Central memory CD8-positive, alpha-beta T cell (primary cell): ENCODE measurements around the gene LRRC39.

Experiments
- ATAC-seq: fragments of 150-1000 bp; cut with Tn5 transposase; replicated peaks from 2 replicates; pipeline ENCODE4 v1.10.0; 2022; ENCODE audit warnings: mild to moderate bottlenecking, moderate FRiP score, moderate number of reproducible peaks; ENCODE audit not compliant: poor library complexity, severe bottlenecking; ENCODE audit errors: extremely low read depth
- DNase-seq, 2 donors: peaks; one replicate each; pipeline ENCODE4 v3.0.0; 2021; ENCODE audit warnings: low spot score in 2 of 2
- H3K27ac Mint-ChIP-seq: one replicate; pipeline ENCODE4 v1.8.0; 2022; ENCODE audit warnings: low read depth, mild to moderate bottlenecking, moderate library complexity, mixed read lengths
- H3K27me3 Mint-ChIP-seq: one replicate; pipeline ENCODE4 v1.8.0; 2022; ENCODE audit warnings: mixed read lengths
- H3K36me3 Mint-ChIP-seq: one replicate; pipeline ENCODE4 v1.8.0; 2022; ENCODE audit warnings: mild to moderate bottlenecking, moderate library complexity, mixed read lengths; ENCODE audit not compliant: insufficient read depth
- H3K4me1 Mint-ChIP-seq: one replicate; pipeline ENCODE4 v1.8.0; 2022; ENCODE audit warnings: mixed read lengths
- H3K4me3 Mint-ChIP-seq: one replicate; pipeline ENCODE4 v1.8.0; 2022; ENCODE audit warnings: mild to moderate bottlenecking, moderate library complexity, mixed read lengths
- H3K9me3 Mint-ChIP-seq: one replicate; pipeline ENCODE4 v1.8.0; 2022; ENCODE audit warnings: mixed read lengths

LRRC39 gene

DNA sequence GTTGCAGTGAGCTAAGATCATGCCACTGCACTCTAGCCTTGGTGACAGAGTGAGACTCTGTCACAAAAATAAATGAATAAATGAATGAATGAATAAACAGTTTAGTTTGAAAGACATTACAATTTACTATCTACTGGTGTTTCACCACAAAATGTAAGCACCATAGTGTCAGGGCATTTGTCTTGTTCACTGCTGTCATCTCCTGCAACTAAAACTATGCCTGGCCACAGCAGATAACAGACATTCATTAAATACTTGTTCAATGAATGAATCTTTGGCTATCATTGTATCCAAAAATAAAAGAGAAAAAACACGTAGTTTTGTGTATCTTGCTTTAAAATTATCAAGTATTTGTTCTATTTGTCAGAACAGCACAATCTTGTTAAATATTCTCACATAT, 77.9 kb downstream of the LRRC39 start:
- H3K27me3 Mint-ChIP-seq: no peaks in the 10 kb centered on the region
- H3K9me3 Mint-ChIP-seq: no peaks in the 10 kb centered on the region
- no peak overlapping the region for H3K4me3 Mint-ChIP-seq
- no peak for ATAC-seq
- peaks cover 21% of the 10 kb centered on the region for H3K36me3 Mint-ChIP-seq
- DNase-seq: no peak
- peak overlapping the region; percentile 71 for H3K27ac Mint-ChIP-seq
- H3K4me1 Mint-ChIP-seq: no peaks in the 10 kb centered on the region
